GM04503 (cell line): ENCODE measurements around the gene WDSUB1.
A peak's percentile ranks its signal among the peaks of the same experiment; 100 is the strongest.

Experiments used
- DNase-seq: peaks from one replicate; pipeline ENCODE4 v3.0.0-alpha.2; 2012; ENCODE audit warnings: low read depth

WDSUB1 gene, protein sequence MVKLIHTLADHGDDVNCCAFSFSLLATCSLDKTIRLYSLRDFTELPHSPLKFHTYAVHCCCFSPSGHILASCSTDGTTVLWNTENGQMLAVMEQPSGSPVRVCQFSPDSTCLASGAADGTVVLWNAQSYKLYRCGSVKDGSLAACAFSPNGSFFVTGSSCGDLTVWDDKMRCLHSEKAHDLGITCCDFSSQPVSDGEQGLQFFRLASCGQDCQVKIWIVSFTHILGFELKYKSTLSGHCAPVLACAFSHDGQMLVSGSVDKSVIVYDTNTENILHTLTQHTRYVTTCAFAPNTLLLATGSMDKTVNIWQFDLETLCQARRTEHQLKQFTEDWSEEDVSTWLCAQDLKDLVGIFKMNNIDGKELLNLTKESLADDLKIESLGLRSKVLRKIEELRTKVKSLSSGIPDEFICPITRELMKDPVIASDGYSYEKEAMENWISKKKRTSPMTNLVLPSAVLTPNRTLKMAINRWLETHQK

DNA sequence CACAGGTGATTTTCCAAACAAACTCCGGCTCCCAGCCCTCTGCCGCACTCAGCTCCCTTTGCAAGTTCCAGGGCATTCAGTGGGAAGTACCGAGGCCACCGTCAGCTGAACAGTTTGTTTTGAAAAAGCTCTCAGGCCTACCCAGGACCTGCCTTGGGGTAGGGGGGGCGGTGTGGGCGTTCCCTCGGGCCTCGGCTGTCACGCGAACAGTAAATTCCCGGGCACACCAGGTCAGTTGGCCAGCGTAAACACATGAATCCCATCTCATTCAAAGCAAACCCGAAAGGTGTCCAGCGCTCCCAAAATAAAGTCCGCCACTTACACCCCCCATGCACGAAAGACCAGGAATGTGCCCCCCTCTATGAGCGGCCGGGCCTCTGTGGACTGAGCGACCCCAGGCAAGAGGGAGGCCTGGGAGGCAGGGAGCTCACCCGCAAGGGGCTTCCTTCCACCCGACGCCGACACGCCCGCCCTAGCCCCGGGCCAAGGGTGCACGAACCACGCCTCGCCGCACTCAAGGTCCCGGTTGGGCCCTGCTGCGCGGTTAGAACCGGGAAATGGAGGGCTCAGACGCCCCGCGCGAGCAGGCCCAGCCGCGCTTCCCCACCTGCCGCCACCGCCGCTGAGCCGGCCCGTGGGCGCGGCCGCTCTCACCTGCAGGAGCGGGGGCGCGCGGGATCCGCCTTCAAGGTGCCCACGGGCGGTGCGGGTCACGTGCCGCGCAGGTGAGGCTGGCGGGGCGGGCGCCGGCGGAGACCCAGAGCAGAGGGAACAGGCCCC lies at the start of gene WDSUB1:
Gene WDSUB1 (minus strand): TSS at position 775 of the 780 bp plus-strand sequence. CDS start 3,634 bp downstream, outside the sequence.
- DNase-seq, result no peak

DNA sequence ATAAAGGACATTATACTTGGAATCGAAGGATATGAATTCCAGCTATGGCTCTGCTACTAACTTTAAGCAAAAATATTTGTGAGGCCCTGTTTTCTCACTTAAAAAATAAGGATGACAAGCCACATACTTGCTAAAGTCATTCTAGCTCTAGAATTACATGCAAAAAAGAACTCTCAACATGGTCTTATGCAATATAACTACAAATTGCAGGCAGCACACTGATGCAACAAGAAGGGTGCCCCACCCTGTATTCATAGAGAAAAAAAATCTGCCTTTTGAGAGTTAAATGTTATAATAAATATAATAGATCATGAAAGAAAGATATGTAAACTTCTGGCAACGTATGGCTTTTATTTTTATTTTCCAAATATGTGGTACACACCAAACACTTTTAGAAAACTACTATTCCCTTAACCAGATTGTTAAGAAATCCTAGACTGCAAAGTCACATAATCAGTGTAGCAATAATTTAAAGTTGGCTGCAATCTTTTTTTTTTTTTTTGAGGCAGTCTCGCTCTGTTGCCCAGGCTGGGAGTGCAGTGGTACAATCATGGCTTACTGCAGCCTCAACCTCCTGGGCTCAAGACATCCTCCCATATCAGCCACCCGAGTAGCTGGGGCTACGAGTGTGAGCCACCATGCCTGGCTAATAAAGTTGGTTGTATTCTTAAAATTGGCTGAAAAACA lies 40.2 kb upstream of the WDSUB1 start:
- peak; percentile 26 for DNase-seq

DNA sequence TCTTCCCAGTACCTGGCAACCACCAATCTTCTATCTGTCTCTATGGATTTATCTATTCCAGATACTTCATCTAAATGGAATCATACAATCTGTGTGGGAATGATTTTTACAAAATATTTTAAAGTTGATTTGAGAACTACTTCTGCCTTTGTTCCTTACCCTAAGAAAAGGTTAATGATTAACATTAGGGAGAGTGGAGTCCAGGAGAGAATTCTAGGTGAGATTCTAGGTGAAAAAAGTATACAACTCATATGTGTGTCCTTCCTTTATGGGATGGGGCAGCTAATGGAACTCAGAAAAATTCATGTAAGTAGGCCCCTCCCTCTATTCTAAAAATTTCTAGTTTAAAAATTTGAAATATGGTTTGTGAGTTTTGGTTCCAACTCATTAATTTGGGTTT lies 35.9 kb upstream of the WDSUB1 start:
- no peak for DNase-seq

DNA sequence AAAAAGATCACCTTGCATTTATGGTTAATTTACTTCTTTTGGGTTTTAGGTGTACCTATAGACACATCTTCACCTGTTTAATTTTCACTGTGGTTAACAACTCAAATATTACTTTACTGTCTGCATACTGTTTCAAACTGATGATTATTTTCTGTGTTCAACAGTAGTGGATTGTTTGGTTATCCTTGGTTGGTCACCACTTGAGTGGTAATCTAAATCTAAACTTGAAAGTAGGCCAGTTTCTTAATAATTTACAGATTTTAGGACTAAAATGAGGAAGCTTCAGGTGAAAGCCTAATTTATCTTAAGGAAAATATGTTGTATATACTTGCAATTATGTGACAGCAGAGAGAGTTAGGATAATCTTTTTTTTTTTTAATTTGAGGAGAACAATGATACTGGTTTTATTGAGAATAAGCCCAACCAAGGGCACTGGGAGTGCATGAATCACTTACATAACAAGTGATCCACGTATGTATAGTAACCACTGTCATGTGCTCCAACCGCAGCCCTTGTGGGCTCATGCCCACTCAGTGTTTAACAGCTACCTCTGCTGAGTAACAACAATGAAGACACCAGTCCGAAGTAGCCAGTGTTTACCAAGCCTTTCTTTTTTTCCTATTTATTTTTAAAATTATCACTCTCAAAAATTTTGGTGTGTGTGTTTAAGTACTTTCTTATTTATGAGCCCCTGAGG lies 31.0 kb upstream of the WDSUB1 start:
- no peak for DNase-seq

DNA sequence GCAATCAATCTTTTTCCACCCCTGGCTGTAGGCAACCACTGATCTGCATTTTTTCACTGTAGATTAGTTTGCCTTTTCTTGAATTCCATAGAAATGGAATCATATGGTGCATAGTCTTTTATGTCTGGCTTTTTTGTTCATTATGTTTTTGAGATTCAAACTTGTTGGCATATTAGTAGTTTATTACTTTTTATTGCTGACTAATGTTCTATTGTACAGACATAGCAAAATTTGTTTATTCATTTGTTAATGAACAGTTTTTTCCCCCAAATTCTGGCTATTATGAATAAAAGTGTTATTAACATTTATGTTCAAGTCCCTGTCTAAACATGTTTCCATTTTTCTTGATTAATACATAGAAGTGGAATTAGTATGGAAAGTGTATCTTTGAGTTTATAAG lies 21.4 kb upstream of the WDSUB1 start:
- DNase-seq, result no peak

DNA sequence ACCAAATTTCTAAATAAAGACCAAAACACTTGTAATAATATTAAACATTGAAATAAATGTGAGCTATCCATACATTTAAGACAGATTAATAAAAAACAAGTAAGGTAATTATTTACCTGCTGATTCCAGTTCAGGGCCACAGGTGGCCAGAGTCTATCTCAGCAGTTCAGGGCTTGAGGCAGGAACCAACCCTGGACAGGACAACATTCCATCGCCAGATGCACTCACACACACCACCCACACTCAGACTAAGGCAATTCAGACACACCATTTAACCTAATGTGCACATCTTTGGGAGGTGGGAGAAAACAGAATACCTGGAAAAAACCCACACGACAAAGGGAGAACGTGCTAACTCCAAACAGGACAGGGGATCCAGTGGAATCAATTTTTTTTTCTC lies 14.1 kb upstream of the WDSUB1 start:
- DNase-seq, result no peak

DNA sequence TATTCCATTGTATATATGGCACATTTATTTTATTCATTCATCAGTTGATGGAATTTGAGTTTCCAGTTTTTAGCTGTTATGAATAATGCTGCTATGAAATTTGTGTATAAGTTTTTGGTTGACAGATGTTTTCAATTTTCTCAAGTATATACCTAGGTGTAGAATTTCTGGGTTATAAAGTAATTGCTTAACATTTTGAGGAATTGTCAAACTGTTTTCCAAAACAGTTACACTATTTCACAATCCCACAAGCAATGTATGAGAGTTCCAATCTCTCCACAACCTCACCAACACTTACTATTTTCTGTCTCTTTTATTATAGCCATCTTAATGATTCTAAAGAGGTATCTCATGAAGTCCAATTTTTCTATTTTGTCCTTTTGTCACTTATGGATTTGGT lies 12.5 kb upstream of the WDSUB1 start:
- DNase-seq, result no peak

DNA sequence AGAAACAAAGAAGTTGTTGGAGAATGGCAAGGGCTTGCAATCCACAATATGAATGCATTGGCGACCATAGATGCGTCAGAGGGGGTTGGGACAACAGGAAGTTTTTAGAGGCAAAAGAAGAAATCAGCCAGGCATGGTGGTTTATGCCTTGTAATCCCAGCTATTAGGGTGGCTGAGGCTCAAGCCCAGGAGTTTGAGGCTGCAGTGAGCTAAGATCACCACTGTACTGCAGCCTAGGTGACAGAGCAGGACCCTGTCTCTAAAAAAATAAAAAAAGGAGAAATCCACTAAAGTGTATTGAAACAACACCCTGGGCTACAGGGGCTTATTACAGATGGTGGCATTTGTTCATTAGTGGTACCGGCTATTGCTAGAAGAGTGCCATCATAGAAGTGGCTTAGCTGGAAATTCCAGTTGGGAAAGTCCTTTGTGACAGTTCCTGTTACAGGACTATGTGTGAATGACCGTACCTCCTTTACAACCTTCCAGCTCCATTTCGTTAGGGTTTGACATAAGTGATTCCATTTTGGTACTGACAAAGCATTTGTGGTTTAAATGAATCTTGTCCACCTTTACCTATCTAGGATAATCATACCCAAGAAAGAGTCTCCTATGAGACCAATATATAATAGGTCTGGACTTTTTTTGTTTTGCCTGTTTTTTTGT lies 10.7 kb upstream of the WDSUB1 start:
- no peak for DNase-seq

DNA sequence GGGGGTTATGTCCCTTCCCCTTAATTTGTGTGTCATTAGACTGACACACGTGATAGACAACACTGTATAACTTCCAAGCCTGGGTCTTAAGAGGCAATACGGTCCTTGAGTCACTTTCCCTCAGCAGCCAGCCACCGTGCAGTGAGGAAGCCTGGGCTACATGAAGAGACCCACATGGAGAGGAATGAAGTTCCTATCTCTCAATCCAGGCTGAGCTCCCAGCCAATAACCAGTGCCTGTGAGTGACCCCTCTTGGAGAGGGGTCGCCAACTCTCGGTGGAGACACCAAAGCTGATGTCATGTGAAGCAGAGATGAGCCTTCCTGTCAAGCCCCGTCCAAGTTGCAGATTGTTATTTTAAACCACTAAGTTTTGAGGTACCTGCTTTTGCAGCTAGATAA lies 5.7 kb upstream of the WDSUB1 start:
- DNase-seq, result no peak

DNA sequence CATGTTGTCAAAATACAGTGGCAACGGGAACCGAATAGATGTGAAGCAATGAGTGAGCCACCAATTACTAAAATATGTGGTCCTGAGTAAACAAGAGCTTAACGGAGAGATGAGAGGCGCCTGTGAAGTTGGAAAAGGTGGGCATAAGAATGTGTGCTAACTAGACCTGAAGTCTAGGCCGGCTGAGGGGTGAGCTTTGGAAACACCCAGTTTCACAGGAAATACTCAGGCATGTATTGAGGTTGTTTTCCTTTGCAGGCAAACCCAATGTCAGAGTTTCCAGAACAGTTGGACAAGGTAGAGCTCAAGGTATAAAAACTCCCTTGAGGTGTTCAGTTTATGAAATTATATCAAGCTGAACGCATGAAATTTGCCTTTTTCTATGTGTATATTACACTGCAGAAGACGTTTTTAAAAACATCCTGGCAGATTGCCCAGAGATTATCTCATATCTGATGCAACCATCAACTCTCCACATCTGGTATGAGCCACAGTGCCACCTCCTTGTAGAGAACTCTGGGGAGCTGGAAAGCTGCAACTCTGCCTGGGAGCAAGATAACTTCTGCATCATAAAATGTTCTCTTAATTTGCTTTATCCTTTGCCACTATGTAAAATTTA lies 3.9 kb upstream of the WDSUB1 start:
- DNase-seq, result peak; percentile 63

DNA sequence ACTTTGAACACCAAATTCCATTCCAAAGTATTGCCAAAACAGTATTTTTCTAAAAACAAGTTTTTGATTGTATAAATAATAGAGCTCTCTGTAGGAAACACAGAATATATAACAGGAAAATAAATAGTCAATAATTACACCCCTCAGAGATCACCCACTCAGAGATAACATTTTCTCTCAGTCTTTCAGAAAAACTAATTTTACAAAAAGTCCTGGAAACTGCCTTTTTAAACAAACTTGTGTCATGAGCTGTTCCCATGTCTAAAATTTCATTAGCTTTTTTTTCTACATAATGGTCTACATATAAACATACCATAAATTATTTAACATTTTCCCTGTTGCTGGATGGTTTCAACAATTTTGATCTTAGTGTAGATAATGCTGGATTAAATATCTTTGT lies 1.2 kb upstream of the WDSUB1 start:
- no peak for DNase-seq

DNA sequence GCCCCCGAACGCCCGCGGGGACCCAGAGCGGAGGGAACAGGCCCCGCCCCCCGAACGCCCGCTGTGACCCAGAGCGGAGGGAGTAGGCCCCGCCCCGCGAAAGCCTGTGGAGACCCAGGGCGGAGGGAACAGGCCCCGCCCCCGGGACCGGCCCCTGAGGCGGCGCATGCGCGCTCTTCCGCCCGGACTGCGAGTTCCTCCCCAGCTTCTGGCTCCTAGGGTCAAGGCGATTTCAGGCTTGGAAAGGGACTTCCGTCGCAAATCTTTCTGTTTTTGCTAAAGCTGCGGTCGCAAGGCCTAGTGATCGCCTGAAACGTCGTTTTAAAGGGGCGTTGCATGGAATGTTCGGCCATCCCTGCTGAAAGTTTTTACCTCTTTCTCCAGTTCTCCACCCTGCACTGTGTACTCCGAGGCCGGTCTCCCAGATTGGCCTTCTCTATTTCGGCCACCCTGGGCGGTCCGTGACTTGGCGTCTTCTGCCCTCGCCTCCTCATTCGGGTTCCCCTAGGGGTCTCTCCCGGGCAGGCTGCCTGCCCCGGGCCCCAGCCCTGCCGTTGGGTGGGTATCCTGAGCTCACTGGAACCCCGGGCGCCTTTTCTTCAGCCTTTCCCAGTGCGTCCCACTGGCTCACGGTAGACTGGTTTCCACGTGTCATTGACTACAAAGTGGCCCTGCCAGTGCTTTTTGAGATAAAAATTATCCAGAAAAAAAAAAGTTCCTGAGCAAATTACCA lies 372 bp upstream of the WDSUB1 start:
- DNase-seq, result peak; percentile 75

DNA sequence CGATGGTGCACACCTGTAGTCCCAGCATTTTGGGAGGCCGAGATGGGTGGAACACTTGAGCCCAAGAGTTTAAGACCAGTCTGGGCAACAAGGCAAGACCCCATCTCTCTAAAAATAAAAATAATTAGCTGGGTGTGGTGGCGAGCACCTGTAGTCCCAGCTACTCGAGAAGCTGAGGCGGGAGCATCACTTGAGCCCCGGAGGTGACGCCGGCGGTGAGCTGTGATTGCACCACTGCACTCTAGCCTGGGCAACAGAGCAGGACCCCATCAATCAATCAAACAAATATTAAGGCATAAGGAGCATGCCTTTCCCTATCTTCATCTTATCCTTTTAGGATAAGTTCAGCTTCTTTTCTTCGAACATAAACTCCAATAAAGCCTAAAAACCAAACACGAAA lies 1.1 kb downstream of the WDSUB1 start:
- DNase-seq, result no peak

DNA sequence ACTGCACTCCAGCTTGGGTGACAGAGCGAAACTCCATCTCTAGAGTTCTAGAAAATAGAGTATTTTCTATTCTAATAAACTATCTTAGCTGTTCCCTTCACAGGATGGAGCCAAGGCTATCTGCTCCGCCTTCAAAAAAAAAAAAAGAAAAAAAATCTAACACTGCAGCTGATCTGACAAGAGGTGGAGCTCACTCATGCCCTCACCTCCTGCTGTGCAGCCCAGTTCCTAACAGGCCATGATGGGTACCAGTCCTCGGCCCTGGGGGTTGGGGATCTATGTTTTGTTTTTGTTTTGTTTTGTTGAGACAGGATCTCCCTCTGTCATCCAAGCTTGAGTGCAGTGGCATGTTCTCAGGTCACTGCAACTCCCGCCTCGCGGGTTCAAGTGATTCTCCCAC lies 3.0 kb downstream of the WDSUB1 start:
- no peak for DNase-seq

DNA sequence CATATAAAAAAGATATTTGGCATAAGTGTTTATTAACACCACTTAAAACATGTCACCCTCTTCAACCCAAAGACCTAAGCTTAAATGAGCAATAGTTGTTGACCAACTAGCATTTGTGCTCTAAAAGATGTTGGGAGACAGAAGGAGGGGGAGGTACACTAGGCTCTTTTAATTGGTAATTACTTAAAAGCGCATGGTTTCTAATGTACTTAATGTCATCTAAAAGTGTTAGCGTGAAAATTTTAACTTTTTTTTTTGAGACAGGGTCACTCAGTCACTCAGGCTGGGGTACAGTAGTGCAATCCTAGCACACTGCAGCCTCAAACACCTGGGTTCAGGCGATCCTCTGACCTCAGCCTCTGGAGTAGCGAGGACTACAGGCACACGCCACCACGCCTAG lies 5.5 kb downstream of the WDSUB1 start:
- DNase-seq, result no peak

DNA sequence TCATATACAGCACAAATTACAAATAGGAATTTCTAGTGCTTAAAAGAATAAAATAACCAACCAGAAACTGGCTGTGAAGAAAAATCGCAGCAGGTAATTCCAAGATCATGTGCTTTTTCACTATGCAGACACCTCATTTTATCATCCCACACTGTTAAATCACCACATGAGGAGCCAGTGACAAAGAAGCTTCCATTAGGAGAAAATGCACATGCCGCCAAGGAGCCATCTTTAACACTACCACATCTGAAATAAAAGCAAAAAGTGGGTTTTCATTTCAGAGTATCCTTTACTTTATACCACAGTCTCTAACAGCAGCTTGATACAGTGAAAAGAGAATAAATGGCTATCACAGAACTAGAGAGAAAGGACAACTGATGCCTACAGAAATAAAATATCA lies 6.8 kb downstream of the WDSUB1 start:
- no peak for DNase-seq

DNA sequence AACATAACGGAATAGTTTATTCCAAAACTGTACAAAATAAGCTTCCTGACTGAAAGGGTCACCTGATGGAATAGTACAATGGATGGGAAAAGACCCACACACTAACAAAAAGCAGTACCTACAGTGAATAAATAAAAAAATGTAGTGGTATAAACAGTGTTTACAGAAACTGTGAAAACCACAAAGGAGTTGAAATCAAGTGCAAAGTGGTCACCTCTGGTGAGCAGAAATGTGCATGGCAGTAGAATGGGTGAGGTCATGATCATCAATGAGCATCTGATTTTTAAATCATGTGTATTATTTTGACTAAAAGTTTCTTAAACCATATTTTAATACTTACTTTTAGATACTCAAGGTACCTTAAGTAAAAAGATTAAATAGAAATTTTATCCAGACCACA lies 11.4 kb downstream of the WDSUB1 start:
- no peak for DNase-seq

DNA sequence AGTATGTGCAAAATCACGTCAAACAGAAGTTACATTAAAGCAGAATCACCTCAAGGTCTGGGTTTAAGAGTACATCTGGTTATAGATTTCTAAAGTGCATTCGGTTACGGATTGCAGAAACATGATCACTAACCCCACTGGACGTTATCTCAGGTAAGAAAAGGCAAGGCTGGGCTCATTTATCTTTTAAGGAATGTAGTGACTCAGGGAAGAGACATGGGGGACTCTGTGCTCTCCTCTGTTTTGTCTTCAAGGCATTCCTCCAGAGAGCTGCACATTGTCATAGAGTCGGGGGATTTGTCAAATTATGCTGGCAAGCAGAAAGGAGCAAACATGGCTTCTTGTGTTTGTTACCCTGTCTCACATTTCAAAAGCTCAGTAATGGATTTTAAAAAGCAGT lies 14.3 kb downstream of the WDSUB1 start:
- no peak for DNase-seq

DNA sequence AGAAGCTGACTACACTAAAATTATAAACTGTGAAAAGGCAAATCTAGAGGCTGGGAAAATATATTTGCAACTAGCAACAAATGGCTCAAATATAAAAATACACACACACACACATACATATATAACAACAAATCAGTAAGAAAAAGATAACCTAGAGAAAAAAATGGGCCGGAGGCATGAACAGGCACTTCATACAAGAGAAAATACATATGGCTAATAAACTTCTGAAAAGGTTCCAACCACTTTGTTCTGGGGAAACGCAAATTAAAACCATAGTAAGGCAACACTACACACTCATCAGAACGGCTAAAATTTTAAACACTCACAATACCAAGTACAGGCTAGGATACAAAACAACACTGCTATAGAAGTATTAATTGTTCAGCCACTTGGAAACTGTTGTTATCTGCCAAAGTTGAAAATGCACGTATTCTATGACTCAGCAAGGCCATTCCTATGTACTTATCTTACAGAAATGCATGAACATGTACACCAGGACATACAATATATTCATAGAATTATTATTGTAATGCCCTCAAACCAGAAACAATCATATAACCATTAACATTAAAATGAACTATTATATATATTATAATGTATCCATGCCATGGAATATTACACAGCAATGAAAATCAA lies 15.6 kb downstream of the WDSUB1 start:
- no peak for DNase-seq

DNA sequence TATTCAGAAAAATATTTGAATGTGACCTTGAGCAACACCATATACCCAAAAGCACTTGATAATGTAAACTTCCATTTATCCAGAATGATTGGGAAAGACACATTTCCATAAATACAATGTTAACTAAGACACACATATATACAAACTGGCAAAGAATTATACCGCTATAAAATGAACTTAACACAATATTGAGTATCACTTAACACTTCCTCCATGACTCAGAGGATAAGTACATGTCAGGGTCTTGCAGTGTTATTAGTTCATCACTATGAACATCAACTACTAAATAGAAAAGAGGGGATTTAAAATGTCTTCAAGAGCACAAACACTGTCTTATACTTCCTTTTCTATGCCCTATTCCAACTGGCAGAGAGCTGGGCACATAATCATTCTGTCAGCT lies 18.6 kb downstream of the WDSUB1 start:
- DNase-seq, result no peak
